Activated CD4-positive, alpha-beta T cell treated with anti-CD3 and anti-CD28 coated beads, Interleukin-2, amount 10 ng/mL, durations not matched to agents 24 days and 14 days (primary cell): ENCODE results near the gene DMC1. TPM values are rescaled to one million over a fixed set of nuclear protein-coding genes. Genes with fewer than 3 reads are reported as not detected.
A peak's percentile ranks its signal among the peaks of the same experiment; 100 is the strongest.

Source experiments
- DNase-seq: peaks from one replicate; pipeline ENCODE4 v3.0.0; 2022
- H3K27ac Mint-ChIP-seq: one replicate; pipeline ENCODE4 v1.8.0; 2022; ENCODE audit warnings: mild to moderate bottlenecking, mixed read lengths
- H3K27me3 Mint-ChIP-seq: one replicate; pipeline ENCODE4 v1.8.0; 2022; ENCODE audit warnings: mixed read lengths
- H3K36me3 Mint-ChIP-seq: one replicate; pipeline ENCODE4 v1.8.0; 2022; ENCODE audit warnings: low read depth, mild to moderate bottlenecking, mixed read lengths
- H3K4me1 Mint-ChIP-seq: one replicate; pipeline ENCODE4 v1.8.0; 2021; ENCODE audit warnings: mixed read lengths
- H3K4me3 Mint-ChIP-seq: one replicate; pipeline ENCODE4 v1.8.0; 2022; ENCODE audit warnings: mild to moderate bottlenecking, moderate library complexity, mixed read lengths
- H3K9me3 Mint-ChIP-seq: one replicate; pipeline ENCODE4 v1.8.0; 2021; ENCODE audit warnings: mixed read lengths
- intact Hi-C: fragments of 100-400 bp; cut with micrococcal nuclease; formaldehyde crosslinking; loops from one replicate; pipeline ENCODE4 v1.15.1; 2023
- total RNA-seq: library from RNA; stranded (reverse); gene quantifications from 2 replicates; pipeline ENCODE4 v1.2.3, GENCODE V29; 2022

Gene DMC1
- total RNA-seq, 1 donor from 2014 or later: 14.3 TPM

- Mint-ChIP-seq H3K4me1 (peaks cover 5% of the 10 kb centered on the region), H3K36me3 (peaks cover 6% of the 10 kb centered on the region), H3K27me3 (no peaks in the 10 kb centered on the region), H3K4me3 (peak overlapping the region; percentile 71), H3K27ac (peak overlapping the region; percentile 92), H3K9me3 (no peaks in the 10 kb centered on the region)
- intact Hi-C loops: no loop called here
- DNase-seq: no peak
Observed at GRCh38 chr22:38531251-38531938, 38.6 kb downstream of the DMC1 start.

- no peaks in the 10 kb centered on the region for H3K27me3 Mint-ChIP-seq
- H3K4me3 Mint-ChIP-seq: no peak overlapping the region
- H3K27ac Mint-ChIP-seq: no peak overlapping the region
- no peak for DNase-seq
- H3K9me3 Mint-ChIP-seq: no peaks in the 10 kb centered on the region
- no peaks in the 10 kb centered on the region for H3K36me3 Mint-ChIP-seq
- intact Hi-C loops: no loop called here
- no peaks in the 10 kb centered on the region for H3K4me1 Mint-ChIP-seq
Observed at GRCh38 chr22:38524429-38524828, 45.6 kb downstream of the DMC1 start.

GRCh38 chr22:38523479-38523878, 46.5 kb downstream of the DMC1 start:
- no peak overlapping the region for H3K27ac Mint-ChIP-seq
- no peaks in the 10 kb centered on the region for H3K4me1 Mint-ChIP-seq
- no peaks in the 10 kb centered on the region for H3K9me3 Mint-ChIP-seq
- H3K36me3 Mint-ChIP-seq: no peaks in the 10 kb centered on the region
- DNase-seq: no peak
- H3K27me3 Mint-ChIP-seq: no peaks in the 10 kb centered on the region
- no peak overlapping the region for H3K4me3 Mint-ChIP-seq
- intact Hi-C loops: no loop called here

GRCh38 chr22:38523029-38523428, 47.0 kb downstream of the DMC1 start:
- Mint-ChIP-seq H3K27me3 (no peaks in the 10 kb centered on the region), H3K9me3 (no peaks in the 10 kb centered on the region), H3K27ac (no peak overlapping the region), H3K4me3 (no peak overlapping the region), H3K4me1 (no peaks in the 10 kb centered on the region), H3K36me3 (no peaks in the 10 kb centered on the region)
- intact Hi-C loops: no loop called here
- DNase-seq: no peak

- intact Hi-C loops: no loop called here
- DNase-seq: no peak
- Mint-ChIP-seq H3K27me3 (no peaks in the 10 kb centered on the region), H3K36me3 (no peaks in the 10 kb centered on the region), H3K4me1 (no peaks in the 10 kb centered on the region), H3K4me3 (no peak overlapping the region), H3K9me3 (no peaks in the 10 kb centered on the region), H3K27ac (no peak overlapping the region)
Observed at GRCh38 chr22:38519453-38520250, 50.3 kb downstream of the DMC1 start.

- Mint-ChIP-seq H3K27ac (no peak overlapping the region), H3K27me3 (no peaks in the 10 kb centered on the region), H3K4me3 (no peak overlapping the region), H3K9me3 (no peaks in the 10 kb centered on the region), H3K36me3 (no peaks in the 10 kb centered on the region), H3K4me1 (no peaks in the 10 kb centered on the region)
- DNase-seq: no peak
- intact Hi-C loops: no loop called here
Observed at GRCh38 chr22:38518620-38519019, 51.4 kb downstream of the DMC1 start.

- Mint-ChIP-seq H3K9me3 (no peaks in the 10 kb centered on the region), H3K27ac (no peak overlapping the region)
Observed at GRCh38 chr22:38513063-38513462, 56.9 kb downstream of the DMC1 start.

GRCh38 chr22:38510416-38510970, 59.5 kb downstream of the DMC1 start:
- Mint-ChIP-seq H3K4me1 (peaks cover 11% of the 10 kb centered on the region), H3K4me3 (no peak overlapping the region), H3K27me3 (no peaks in the 10 kb centered on the region), H3K27ac (no peak overlapping the region), H3K36me3 (peaks cover 3% of the 10 kb centered on the region), H3K9me3 (peaks cover 7% of the 10 kb centered on the region)
- intact Hi-C loops: no loop called here
- no peak for DNase-seq

More at GRCh38 chr22:38513063-38513462, 56.9 kb downstream of the DMC1 start:
- no peaks in the 10 kb centered on the region for H3K36me3 Mint-ChIP-seq
- H3K4me3 Mint-ChIP-seq: no peak overlapping the region
- peak; percentile 85 for DNase-seq
- no peaks in the 10 kb centered on the region for H3K27me3 Mint-ChIP-seq
- intact Hi-C loops: no loop called here
- peaks cover 2% of the 10 kb centered on the region for H3K4me1 Mint-ChIP-seq

- no peaks in the 10 kb centered on the region for H3K27me3 Mint-ChIP-seq
- peak; percentile 98 for DNase-seq
- H3K4me3 Mint-ChIP-seq: peak within 1 kb of the TSS; percentile 99
- intact Hi-C loops: loop anchor here (1.0 to 5.0 kb wide), 6 partner anchors 16 to 324 kb away; partner anchors contain the start of genes CBY1, DMC1, FAM227A and GTPBP1
- peaks cover 42% of the 10 kb centered on the region for H3K36me3 Mint-ChIP-seq
- H3K27ac Mint-ChIP-seq: peak within 1 kb of the TSS; percentile 99
- peaks cover 7% of the 10 kb centered on the region for H3K9me3 Mint-ChIP-seq
- peaks cover 40% of the 10 kb centered on the region for H3K4me1 Mint-ChIP-seq
Observed at GRCh38 chr22:38506118-38506962, 63.6 kb downstream of the DMC1 start, which contains the start of gene DDX17. DDX17 (minus strand) TSS chr22:38506311.

- DNase-seq: no peak
- Mint-ChIP-seq H3K36me3 (peaks cover 47% of the 10 kb centered on the region), H3K4me1 (peaks cover 45% of the 10 kb centered on the region), H3K9me3 (peaks cover 7% of the 10 kb centered on the region), H3K4me3 (peak overlapping the region; percentile 99), H3K27me3 (no peaks in the 10 kb centered on the region), H3K27ac (peak overlapping the region; percentile 99)
- intact Hi-C loops: loop anchor here (1.0 to 5.0 kb wide), 7 partner anchors 15 to 323 kb away; partner anchors contain the start of genes CBY1, DMC1, FAM227A and GTPBP1
Observed at GRCh38 chr22:38505541-38506117, 64.4 kb downstream of the DMC1 start.

- Mint-ChIP-seq H3K9me3 (peaks cover 7% of the 10 kb centered on the region), H3K4me1 (peaks cover 45% of the 10 kb centered on the region)
Observed at GRCh38 chr22:38504731-38505540, 65.0 kb downstream of the DMC1 start.

GRCh38 chr22:38503021-38503420, 67.0 kb downstream of the DMC1 start:
- peak overlapping the region; percentile 99 for H3K4me3 Mint-ChIP-seq
- H3K36me3 Mint-ChIP-seq: peaks cover 69% of the 10 kb centered on the region
- peak overlapping the region; percentile 40 for H3K27ac Mint-ChIP-seq
- DNase-seq: no peak
- H3K4me1 Mint-ChIP-seq: peaks cover 56% of the 10 kb centered on the region
- no peaks in the 10 kb centered on the region for H3K27me3 Mint-ChIP-seq
- intact Hi-C loops: no loop called here
- H3K9me3 Mint-ChIP-seq: peaks cover 7% of the 10 kb centered on the region

More at GRCh38 chr22:38504731-38505540, 65.0 kb downstream of the DMC1 start:
- Mint-ChIP-seq H3K27me3 (no peaks in the 10 kb centered on the region), H3K36me3 (peaks cover 53% of the 10 kb centered on the region), H3K4me3 (peak overlapping the region; percentile 99), H3K27ac (peak overlapping the region; percentile 98)
- intact Hi-C loops: loop anchor here (2.0 to 5.0 kb wide), 3 partner anchors 106 to 323 kb away; partner anchors contain the start of genes GTPBP1 and PLA2G6
- DNase-seq: peak; percentile 86
